Sigmoid colon (tissue), 4 donors: ENCODE measurements around the gene TMPRSS13.

Source experiments
- EP300 ChIP-seq, 4 donors: sonication (generic); formaldehyde crosslinking; IDR thresholded peaks; one replicate each; pipeline ENCODE4 v1.6.1; 2017; ENCODE audit warnings: antibody characterized with exemption in 4 of 4
- POLR2A ChIP-seq, 2 donors: fragments of 450-650 bp; IDR thresholded peaks; one replicate each; pipeline ENCODE4 v1.6.1; 2016; ENCODE audit warnings: antibody characterized with exemption in 2 of 2, mild to moderate bottlenecking in 2 of 2, moderate library complexity in 2 of 2
- POLR2AphosphoS5 ChIP-seq, 4 donors: sonication (generic); formaldehyde crosslinking; IDR thresholded peaks; one replicate each; pipeline ENCODE4 v1.6.1; 2017; ENCODE audit warnings: antibody characterized with exemption in 4 of 4
- TF ChIP-seq, protein P1 (sequence below), 4 experiments: fragments of 450-650 bp in 3 of 4; fragments of 200-600 bp in 1 of 4; IDR thresholded peaks; one replicate each; pipeline ENCODE4 v1.5.1; 2016 to 2019; ENCODE audit warnings: antibody characterized with exemption in 4 of 4, mild to moderate bottlenecking in 3 of 4, moderate library complexity in 2 of 4

DNA sequence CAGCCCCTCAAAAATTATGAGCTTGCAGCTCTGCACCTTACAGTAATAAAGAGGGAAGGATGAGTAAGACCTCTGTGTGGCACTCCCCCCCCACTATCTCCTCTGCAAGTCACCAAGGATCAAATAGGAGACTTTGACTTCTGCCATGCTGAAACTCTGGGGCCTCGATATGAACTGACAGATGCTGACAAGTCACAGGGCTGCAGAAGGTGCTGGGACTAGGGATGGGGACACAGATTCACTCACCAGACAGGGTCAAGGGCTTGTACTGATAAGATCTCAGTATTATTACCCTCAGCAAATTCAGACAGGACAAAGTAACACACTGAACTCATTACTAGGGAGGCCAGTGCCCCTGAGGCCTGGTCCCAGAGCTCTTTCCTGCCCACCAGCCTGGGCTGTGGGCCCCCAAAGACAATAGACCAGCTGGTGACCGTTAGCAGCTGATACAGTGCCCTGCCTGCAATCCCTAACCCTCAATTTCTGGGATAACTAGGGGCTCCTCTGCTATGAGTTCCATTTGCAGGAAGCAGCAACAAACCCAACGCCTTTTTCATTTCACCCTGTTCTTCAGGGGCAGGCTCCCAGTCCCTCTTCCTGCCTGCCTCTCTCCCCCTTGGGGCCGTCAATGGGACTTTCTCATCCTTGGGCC, 20.1 kb downstream of the TMPRSS13 start:
- TF ChIP-seq, protein P1, sequence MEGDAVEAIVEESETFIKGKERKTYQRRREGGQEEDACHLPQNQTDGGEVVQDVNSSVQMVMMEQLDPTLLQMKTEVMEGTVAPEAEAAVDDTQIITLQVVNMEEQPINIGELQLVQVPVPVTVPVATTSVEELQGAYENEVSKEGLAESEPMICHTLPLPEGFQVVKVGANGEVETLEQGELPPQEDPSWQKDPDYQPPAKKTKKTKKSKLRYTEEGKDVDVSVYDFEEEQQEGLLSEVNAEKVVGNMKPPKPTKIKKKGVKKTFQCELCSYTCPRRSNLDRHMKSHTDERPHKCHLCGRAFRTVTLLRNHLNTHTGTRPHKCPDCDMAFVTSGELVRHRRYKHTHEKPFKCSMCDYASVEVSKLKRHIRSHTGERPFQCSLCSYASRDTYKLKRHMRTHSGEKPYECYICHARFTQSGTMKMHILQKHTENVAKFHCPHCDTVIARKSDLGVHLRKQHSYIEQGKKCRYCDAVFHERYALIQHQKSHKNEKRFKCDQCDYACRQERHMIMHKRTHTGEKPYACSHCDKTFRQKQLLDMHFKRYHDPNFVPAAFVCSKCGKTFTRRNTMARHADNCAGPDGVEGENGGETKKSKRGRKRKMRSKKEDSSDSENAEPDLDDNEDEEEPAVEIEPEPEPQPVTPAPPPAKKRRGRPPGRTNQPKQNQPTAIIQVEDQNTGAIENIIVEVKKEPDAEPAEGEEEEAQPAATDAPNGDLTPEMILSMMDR (IDR thresholded peaks at IDR 0.05), result no peak
- TF ChIP-seq POLR2A (IDR thresholded peaks at IDR 0.05) (no peak), EP300 (IDR thresholded peaks at IDR 0.05) (no peak), POLR2AphosphoS5 (IDR thresholded peaks at IDR 0.05) (no peak)
